ENCODE measurements around the gene CILP.

DNA sequence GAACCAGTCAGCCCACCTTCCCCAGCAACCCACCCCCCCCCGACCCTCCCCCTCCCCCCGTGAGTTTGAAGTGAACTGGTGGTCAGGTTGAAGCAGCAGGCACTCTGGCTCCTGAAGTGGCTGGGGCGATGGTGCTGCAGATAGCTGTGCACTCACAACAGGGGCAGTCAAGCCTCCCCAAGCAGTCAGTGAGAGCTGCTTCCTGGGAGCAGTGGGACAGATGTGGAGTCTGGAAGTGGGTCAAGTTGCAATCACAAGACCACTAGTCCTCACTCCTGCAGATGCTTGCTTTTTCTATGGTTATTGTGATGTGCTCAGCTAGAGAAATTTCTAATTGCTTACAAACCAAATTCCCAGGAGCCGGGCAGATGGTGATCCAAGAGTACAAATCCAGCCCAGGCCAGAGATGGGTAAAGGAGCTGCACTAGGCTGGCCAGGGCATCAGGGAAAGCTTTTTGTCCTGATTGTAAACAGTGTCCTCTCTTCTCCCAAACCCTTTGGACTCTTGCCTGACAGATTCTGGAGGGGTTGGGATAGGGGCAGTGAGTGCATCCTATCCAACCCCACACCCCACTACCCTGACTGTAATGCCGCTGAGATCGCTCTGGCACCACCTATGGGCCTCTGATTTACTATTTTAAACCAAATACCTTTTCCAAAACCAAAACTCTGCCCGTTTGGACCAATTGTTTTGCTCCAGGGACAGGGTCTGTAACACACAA, 16.3 kb downstream of the CILP start:
- TF ChIP-seq RAD21 (IDR thresholded peaks at IDR 0.05; ENCODE audit: low read depth) (no peak), EP300 (IDR thresholded peaks at IDR 0.05; ENCODE audit: borderline replicate concordance) (no peak), YY1 (IDR thresholded peaks at IDR 0.05; ENCODE audit: low read depth) (no peak)
- TF ChIP-seq, protein P1, sequence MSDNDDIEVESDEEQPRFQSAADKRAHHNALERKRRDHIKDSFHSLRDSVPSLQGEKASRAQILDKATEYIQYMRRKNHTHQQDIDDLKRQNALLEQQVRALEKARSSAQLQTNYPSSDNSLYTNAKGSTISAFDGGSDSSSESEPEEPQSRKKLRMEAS (IDR thresholded peaks at IDR 0.05) = no peak
